Limb (tissue), 2 donors: Measurements from ENCODE around the gene PCDHB12.

Source experiments
- DNase-seq, 2 donors: peaks; one replicate each; pipeline ENCODE4 v3.0.0-alpha.2; 2016; ENCODE audit errors: extremely low spot score in 2 of 2

The PCDHB12 gene

GRCh38 chr5:141260458-141261237, 52.1 kb downstream of the PCDHB12 start:
- DNase-seq: no peak

DNA sequence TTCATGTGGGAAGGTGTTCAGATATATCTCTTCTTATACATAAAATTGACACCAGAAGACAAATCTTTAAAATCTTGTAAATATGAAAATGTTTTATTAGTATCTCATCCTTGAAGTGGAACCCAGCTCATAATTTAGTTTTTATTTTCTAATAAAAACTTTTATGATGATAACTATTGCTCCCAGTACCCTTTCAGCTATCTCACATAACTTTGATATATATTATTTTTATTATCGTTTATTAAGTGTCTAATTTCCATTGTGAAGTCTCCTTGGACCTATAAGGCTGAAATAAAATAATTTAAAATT, 52.7 kb downstream of the PCDHB12 start:
- DNase-seq: no peak
